ENCODE data around the gene TUBB3.
"Not testable (repeated sequence)": the region's sequence is repeated elsewhere in the genome, so short reads cannot be mapped to it uniquely, and the experiment has no call there.

TUBB3 gene

DNA sequence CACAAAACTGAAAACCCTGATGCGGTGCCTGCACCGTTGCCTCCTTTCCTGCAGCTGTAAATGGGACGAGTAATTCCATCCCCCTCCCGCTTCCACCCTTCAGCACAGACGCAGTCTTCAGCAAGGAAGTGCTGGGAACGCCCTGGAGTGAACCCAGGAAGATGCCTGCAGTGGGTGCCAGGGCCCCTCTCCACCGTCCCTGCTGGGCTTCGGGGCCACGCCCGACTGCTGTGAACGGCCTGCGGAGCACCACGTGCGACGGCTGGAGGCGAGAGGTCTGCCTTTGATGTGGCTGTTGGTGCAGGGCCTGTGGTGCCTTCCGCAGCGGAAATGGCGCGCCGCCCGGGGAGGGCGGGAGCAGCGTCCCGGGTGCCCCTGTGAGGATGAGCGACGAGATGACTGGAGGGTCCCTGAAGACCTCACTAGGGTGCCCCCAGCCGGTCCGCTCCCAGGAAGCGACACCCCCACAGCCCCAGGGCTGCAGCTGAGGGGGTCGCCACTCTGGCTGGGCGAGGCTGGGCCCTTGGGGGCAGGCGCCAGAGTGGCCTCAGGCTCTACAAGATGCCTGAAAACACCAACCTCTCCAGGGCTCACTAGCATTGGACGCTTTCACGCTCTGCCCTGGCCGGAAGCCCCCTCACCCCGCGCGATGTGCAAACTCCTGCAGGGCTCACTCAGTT lies 5.2 kb upstream of the TUBB3 start:
- DNase-seq (ENCODE audit: low read depth, low spot score) = peak; percentile 35

DNA sequence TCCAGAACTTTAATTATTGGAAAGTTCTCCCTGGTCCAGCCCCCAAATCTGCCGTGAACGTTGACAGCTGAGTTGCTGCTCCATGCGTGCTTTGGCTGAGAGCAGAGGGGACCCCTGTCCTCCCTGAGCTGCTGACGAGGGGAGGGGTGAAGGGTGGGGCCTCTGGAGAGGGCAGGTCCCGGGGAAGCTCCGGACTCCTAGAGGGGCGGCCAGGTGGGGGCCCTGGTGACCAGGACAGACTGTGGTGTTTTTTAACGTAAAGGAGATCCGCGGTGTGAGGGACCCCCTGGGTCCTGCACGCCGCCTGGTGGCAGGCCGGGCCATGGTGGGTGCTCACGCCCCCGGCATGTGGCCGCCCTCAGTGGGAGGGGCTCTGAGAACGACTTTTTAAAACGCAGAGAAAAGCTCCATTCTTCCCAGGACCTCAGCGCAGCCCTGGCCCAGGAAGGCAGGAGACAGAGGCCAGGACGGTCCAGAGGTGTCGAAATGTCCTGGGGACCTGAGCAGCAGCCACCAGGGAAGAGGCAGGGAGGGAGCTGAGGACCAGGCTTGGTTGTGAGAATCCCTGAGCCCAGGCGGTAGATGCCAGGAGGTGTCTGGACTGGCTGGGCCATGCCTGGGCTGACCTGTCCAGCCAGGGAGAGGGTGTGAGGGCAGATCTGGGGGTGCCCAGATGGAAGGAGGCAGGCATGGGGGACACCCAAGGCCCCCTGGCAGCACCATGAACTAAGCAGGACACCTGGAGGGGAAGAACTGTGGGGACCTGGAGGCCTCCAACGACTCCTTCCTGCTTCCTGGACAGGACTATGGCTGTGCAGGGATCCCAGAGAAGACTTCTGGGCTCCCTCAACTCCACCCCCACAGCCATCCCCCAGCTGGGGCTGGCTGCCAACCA lies 4.4 kb upstream of the TUBB3 start, which contains the start of gene MC1R:
Gene MC1R (plus strand): TSS at position 410 of the 895 bp plus-strand sequence. CDS start 397 bp downstream, at position 807.
- DNase-seq (ENCODE audit: low read depth, low spot score) = no peak

DNA sequence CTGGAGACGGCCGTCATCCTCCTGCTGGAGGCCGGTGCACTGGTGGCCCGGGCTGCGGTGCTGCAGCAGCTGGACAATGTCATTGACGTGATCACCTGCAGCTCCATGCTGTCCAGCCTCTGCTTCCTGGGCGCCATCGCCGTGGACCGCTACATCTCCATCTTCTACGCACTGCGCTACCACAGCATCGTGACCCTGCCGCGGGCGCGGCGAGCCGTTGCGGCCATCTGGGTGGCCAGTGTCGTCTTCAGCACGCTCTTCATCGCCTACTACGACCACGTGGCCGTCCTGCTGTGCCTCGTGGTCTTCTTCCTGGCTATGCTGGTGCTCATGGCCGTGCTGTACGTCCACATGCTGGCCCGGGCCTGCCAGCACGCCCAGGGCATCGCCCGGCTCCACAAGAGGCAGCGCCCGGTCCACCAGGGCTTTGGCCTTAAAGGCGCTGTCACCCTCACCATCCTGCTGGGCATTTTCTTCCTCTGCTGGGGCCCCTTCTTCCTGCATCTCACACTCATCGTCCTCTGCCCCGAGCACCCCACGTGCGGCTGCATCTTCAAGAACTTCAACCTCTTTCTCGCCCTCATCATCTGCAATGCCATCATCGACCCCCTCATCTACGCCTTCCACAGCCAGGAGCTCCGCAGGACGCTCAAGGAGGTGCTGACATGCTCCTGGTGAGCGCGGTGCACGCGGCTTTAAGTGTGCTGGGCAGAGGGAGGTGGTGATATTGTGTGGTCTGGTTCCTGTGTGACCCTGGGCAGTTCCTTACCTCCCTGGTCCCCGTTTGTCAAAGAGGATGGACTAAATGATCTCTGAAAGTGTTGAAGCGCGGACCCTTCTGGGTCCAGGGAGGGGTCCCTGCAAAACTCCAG lies 3.4 kb upstream of the TUBB3 start:
- DNase-seq (ENCODE audit: low read depth, low spot score) = no peak

DNA sequence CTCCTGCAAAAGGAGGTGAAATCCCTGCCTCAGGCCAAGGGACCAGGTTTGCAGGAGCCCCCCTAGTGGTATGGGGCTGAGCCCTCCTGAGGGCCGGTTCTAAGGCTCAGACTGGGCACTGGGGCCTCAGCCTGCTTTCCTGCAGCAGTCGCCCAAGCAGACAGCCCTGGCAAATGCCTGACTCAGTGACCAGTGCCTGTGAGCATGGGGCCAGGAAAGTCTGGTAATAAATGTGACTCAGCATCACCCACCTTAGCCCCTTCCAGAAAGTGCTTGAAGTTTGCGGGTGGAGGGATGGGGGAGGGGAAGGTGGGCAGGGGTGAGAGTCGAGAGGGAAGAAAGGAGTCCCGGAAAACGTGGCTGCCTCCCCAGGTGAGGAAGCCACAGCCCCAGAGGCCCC lies 2.4 kb upstream of the TUBB3 start:
- no peak for DNase-seq (ENCODE audit: low read depth, low spot score)

DNA sequence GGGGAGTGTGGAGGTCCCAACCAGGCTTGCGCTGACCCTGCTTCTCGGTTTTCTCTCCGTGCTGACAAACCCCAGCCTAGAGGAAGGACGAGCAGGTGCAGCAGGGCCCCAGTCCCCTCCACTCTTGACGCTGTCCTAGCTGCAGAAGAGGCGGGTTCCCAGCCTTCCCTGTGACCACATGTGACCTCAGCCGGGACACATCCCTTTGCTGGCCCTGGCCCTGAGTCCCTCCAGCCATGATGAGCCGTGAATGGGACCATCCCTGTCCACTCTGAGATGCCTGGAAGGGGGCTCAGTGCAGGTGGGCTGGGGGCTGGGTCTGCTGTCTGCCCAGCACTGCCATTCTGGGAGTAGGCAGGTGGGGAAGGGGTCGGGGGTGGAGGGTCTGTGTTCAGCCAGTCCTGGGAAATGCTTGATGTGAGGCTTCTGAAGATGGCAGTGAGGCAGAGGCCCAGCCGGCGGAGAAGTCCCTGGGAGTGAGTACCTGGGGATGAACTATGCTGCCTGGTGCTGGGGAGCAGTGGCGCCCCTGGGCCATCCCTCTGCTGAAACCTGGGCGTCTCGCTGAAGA lies 1.9 kb upstream of the TUBB3 start:
- no peak for DNase-seq (ENCODE audit: low read depth, low spot score)

DNA sequence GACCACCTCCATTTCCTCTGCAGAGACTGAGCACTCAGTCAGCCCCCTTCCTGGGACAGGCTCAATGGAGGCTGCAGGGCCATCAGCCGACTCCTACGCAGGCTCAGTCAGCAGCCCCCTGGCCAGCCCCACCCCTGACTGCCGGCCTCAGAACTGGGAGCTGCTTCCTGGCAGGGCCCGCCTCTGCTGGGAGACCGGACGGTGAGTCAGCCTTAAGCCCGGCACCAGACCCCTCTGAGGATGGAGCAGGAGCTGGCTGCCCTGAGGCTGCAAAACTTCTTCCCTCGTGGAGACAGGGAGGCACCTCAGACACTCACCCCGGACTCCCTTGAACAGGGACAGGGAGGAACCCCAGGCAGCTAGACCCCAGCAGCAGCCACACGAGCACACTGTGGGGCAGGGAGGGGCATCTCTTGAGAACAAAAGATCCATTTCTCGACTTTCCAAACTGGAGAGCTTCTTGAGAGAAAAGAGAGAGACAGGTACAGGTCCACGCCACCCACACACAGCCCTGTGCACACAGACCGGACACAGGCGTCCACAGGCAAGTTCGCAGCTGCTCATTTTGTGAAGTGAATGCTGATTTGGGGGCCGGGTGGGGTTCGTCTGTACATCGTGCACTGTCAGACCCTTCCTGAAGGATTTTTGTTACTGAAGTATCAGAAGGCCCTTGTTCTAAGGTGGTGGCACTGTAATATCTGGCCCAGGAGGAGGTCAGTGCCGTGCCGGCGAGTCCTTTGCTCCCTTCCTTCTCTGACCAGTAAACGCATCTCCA lies 1.3 kb upstream of the TUBB3 start:
- DNase-seq (ENCODE audit: low read depth, low spot score) = no peak

DNA sequence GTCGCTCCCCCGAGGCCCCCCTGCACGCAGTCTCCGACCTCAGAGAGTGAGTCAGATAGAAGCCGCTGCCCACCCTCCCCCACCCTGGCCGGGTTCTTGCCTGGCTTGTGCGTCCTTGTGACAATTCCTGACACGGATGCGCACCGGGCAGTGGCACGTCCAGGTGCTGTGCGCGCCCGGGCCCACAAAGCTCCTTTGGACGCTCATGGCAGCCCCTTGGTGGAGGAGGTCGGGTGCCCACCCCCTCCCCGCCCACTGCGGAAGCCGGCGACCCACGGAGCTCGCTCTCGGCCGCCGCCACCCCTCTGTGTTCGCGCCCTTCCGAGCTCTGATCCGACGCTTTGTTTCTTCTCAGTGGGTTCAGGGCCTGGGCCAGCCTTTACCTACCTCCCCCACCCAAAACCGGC lies 662 bp upstream of the TUBB3 start:
- DNase-seq (ENCODE audit: low read depth, low spot score) = no peak

DNA sequence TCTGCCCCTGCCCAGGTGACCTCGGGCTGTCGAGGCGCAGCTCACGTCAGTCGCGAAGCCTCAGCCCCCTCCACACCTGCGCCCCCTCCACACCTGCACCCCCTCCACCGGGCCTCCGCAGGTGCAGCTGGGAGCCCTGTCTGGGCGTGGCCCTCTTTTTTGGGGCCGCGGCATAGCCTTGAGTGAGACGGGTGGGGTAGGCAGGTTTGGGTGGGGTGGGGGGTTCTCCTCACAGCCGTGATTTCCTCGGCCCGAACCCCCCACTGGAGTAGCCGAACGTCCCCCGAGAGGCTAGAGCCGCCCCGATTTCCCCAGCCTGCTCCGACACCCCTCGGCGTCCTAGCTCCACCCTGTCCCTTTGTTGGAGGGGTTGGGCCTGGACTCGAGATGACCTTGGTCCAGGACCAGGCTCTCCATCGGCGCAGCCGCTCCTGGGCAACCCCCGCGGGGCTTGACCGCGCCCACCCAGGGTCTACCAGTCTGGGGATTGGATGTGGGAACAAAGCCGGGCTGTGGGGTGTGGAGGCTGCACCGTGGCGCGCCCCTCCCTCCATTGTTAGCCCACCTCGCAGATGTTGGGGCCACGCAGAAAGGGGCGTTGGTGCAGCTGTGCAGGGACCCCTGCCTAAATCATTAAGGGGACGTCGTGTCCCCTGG lies 626 bp downstream of the TUBB3 start:
- DNase-seq (ENCODE audit: low read depth, low spot score) = no peak

DNA sequence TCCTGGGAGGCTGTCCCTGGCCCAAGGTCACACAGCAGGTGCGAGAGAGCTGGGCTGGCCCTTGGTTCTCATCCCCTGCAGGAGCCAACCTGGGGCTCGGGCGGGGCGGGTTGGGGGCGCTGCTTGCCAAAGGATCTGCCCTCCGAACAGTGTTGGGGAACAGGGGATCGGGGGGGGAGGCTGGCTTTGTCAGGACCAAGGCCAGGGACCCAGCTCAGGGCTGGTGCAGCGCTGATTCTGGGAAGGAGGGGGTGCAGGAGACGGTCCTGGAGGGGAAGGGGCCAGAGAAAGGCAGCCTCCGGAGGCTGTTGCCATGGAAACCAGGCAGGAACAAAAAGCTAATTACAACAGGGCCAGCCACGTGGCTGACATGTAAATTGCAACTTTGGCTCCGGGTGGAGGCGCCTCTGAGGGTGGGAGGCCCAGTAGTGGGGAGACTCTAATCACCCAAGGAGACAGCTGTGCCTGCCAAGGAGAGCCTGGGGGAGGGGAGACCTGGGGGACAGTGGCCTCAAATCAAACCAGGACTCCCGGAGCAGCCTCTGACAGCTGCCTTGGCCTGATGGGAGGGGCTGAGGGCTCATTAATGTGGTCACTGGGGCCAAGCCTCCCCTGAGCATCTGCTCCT lies 1.3 kb downstream of the TUBB3 start:
- DNase-seq (ENCODE audit: low read depth, low spot score) = no peak

DNA sequence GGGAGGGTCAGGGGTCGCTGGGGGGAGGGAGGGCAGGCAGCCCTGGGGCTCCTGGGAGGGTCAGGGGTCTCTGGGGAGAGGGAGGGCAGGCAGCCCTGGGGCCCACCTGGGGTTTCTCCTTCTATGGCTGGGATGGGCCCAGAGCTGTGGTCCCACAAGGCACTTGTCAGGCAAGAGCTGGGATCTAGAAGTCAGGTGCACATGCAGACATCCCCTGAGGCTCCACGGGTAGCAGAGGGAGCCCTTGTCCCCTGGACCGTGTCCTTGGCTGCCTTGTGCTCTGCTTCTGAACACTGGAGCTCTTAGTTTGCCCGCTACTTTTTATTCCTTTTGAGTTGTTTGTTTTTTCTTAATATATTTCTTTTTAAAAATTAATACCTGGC lies 1.8 kb downstream of the TUBB3 start:
- no peak for DNase-seq (ENCODE audit: low read depth, low spot score)

DNA sequence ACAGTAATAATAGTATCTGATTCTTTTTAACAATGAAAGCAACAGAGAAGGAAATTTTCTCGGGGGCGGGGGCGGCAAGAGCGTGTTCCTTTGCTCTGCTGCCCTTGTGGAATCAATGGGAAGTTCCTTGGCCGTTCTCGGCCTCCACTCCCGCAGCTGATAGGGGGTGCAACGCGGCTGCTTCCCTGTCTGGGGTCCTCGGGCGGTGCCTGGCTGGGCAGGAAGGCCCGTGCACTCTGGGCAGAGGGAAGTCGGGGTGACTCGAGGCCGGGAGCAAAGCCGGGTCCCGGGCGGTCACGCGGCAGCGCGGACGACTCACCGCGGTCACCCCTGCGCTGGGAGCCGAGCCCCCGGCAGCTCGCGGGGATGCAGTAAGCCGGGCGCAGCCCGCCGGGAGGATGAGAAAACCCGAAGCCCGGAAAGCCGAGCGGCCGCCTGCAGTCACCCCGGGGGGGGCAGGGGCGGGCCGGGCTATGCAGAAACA lies 2.5 kb downstream of the TUBB3 start:
- no peak for DNase-seq (ENCODE audit: low read depth, low spot score)

DNA sequence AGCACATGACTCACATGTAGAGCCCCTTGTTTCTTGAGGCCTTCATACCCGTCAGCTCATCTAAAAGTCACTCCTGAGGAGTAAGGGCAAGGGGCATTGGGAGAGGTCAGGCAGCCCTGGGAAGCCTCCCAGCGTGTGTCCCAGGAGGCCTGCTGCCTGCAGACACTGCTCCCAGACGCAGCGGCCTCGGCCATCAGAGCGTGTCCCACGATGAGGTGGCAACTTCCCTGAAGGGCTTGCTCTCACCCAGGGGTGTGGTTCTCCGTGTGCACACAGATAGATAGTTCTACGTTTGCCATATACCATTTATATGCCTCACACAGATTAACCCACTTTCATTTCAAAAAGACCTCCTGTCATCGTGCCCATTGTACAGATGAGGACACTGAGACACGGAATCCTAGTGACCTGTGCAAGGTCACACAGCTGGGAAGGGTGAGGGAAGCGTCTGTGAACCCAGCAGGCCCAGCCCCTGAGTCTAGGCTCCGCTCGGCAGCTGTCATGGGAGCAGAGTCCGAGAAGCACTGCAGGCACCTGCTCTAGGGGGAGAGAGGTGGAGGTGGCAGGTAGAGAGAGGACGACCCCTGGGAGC lies 8.3 kb downstream of the TUBB3 start:
- DNase-seq (ENCODE audit: low read depth, low spot score) = no peak

DNA sequence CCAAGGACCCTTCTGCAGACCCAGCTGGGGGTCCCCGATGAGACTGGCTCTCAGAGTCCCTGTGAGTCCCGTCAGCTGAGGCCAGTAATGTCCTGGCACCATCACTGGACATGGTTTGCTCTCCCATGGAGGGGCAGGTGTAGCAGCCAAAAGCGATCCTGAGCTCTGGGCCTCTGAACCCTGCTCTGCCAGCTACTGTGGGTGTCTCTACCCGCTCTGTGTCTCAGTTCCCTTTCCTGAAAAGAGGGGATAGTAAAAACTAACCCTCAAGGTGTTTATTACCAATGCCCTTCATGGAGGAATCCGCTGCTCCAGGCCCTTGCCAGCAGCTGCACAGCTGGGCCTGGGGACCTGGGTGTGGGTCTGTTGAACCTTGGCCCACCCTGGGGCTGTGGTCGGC lies 8.8 kb downstream of the TUBB3 start:
- DNase-seq (ENCODE audit: low read depth, low spot score) = no peak

DNA sequence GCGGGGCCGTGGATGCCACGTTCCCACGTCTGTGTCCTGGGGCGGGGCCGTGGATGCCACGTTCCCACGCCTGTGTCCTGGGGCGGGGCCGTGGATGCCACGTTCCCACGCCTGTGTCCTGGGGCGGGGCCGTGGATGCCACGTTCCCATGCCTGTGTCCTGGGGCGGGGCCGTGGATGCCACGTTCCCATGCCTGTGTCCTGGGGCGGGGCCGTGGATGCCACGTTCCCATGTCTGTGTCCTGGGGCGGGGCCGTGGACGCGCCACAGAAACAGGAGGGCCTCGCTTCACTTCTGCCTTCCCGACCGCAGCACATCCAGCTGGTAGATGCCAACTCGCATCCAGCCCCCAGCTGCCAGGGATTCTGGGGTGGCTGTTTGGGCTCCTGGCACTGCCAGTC lies 10.9 kb downstream of the TUBB3 start:
- DNase-seq (ENCODE audit: low read depth, low spot score) = not testable (repeated sequence)

DNA sequence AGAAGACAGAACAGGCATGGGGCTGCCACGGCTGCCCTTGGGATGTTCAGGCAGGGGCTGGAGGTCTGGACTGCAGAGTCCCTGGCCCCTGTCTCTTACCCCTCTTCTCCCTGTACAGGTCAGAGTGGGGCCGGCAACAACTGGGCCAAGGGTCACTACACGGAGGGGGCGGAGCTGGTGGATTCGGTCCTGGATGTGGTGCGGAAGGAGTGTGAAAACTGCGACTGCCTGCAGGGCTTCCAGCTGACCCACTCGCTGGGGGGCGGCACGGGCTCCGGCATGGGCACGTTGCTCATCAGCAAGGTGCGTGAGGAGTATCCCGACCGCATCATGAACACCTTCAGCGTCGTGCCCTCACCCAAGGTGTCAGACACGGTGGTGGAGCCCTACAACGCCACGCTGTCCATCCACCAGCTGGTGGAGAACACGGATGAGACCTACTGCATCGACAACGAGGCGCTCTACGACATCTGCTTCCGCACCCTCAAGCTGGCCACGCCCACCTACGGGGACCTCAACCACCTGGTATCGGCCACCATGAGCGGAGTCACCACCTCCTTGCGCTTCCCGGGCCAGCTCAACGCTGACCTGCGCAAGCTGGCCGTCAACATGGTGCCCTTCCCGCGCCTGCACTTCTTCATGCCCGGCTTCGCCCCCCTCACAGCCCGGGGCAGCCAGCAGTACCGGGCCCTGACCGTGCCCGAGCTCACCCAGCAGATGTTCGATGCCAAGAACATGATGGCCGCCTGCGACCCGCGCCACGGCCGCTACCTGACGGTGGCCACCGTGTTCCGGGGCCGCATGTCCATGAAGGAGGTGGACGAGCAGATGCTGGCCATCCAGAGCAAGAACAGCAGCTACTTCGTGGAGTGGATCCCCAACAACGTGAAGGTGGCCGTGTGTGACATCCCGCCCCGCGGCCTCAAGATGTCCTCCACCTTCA lies 11.7 kb downstream of the TUBB3 start:
- DNase-seq (ENCODE audit: low read depth, low spot score) = no peak

DNA sequence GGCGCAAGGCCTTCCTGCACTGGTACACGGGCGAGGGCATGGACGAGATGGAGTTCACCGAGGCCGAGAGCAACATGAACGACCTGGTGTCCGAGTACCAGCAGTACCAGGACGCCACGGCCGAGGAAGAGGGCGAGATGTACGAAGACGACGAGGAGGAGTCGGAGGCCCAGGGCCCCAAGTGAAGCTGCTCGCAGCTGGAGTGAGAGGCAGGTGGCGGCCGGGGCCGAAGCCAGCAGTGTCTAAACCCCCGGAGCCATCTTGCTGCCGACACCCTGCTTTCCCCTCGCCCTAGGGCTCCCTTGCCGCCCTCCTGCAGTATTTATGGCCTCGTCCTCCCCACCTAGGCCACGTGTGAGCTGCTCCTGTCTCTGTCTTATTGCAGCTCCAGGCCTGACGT lies 12.5 kb downstream of the TUBB3 start:
- not testable (repeated sequence) for DNase-seq (ENCODE audit: low read depth, low spot score)

DNA sequence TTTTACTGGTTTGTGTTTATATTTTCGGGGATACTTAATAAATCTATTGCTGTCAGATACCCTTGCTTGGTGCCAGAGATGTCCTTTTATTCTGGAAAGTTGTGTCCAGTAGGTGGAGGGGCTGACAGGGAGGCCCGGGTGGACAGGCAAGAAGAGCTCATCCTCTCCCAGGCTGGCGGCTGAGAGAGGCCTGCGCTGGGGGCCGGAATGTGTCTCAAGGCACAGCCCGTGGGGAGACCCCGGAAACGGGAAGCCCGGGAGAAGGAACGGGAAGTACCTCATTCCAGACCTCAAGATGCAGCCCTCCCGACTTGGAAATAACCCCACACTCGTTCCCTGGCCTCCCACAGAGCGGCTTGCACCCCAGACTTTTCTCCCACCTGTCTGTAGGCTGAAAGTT lies 12.9 kb downstream of the TUBB3 start:
- no peak for DNase-seq (ENCODE audit: low read depth, low spot score)

DNA sequence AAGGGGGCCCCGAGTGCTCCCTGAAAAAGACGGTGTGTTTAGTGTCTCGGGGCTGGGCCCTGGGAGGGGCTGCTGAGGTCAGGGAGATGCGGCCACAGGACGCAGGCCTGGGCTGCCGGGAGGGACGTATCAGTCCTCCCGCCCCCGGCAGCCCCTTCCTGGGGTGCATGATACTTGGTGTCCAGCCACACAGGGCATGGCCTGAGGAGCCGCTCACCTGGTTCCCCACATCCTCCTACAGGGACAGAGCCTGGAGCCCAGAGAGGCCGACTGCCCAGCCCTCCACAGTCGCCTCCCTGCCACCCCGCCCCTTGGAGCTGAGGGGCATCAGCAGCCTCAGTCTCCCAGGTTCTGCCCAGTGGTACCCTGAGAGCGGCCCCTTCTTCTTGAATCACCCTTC lies 13.4 kb downstream of the TUBB3 start:
- DNase-seq (ENCODE audit: low read depth, low spot score) = no peak

Measured in activated naive CD8-positive, alpha-beta T cell treated with anti-CD3 and anti-CD28 coated beads, Interleukin-2, amount 50 U/mL, for 16 hours (primary cell).